Activated CD8-positive, alpha-beta memory T cell treated with anti-CD3 and anti-CD28 coated beads for 36 hours (primary cell): Measurements from ENCODE around the gene P2RX6. TPM values are rescaled to one million over a fixed set of nuclear protein-coding genes. Genes with fewer than 3 reads are reported as not detected.

ENCODE experiments used
- CTCF ChIA-PET: fragments of 350-600 bp; sonication (Branson Sonifier 250); formaldehyde crosslinking; loops from one replicate; lab custom pipeline; 2021; ENCODE audit warnings: antibody characterized with exemption; lab: Charles Lee
- POLR2A ChIA-PET: fragments of 350-600 bp; sonication (Branson Sonifier 250); formaldehyde crosslinking; loops from one replicate; lab custom pipeline; 2021; ENCODE audit warnings: antibody characterized with exemption; lab: Charles Lee
- total RNA-seq, 2 experiments: library from RNA; stranded (reverse); gene quantifications; one replicate each; pipeline ENCODE4 v1.2.3, GENCODE V29; 2021

Gene P2RX6
- total RNA-seq, 2 experiments from 2014 or later = 0.38 to 0.40 TPM

- POLR2A ChIA-PET = no interaction called here
- CTCF ChIA-PET = interaction anchor here (1.1 kb wide), 1 partner anchor 17 kb away, joined by 3 read pairs; no protein-coding TSS in a partner anchor
Measured at GRCh38 chr22:20977516-20978170, 37.3 kb upstream of the P2RX6 start.

GRCh38 chr22:20978419-20978818 is 36.5 kb upstream of the P2RX6 start:
- POLR2A ChIA-PET = no interaction called here

DNA sequence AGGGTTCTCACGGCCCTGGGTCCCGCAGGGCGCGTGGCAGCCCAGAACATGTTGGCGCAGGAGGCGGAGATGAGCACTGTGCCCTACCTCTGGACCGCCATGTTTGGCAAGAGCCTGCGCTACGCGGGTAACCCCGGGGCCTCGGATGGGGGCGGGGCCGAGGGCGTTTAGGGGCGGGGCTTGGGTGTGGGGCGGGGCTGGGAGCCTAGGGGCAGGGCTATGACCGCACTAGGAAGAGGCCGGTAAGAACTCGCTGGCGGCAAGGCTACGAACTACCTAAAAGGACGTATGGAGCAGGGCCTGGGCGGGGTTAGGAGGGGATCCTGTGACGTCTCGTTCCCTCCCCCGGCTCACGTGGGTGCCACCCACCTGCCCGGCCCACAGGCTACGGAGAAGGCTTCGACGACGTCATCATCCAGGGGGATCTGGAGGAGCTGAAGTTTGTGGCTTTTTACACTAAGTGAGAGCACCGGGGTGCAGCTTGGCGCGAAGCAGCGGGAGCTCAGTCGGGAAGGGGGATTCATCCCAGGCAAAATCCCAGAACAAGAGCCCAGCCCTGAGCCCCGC is 35.6 kb upstream of the P2RX6 start:
- POLR2A ChIA-PET = interaction anchor here (1.3 kb wide), 1 partner anchor 23 kb away, joined by 3 read pairs; no protein-coding TSS in a partner anchor
- CTCF ChIA-PET = no interaction called here

More at GRCh38 chr22:20978419-20978818, 36.5 kb upstream of the P2RX6 start:
- CTCF ChIA-PET = interaction anchor here (1.1 kb wide), 1 partner anchor 18 kb away, joined by 3 read pairs; no protein-coding TSS in a partner anchor

DNA sequence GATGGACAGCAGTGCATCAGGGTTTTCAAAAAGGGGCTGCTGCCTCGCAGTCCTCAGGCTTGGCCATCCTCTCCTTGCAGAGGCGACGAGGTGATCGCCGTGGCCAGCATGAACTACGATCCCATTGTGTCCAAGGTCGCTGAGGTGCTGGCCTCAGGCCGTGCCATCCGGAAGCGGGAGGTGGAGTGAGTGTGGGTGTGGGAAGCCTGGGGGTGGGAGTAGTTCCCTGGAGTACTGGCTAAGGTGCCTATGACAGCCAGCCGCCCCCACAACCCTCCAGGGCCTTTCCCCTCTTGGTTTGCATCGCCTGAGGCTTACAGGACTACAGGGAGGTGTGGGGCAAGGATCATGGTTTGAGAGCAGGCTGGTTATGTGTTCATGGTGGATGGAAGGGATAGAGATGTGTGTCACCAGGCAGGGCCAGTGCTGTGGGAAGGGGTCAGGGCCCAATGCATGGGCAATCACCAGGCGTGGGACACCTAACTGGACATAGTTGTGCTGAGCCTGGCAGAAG is 35.0 kb upstream of the P2RX6 start:
- ChIA-PET POLR2A (interaction anchor here (1.3 kb wide), 1 partner anchor 23 kb away, joined by 3 read pairs; no protein-coding TSS in a partner anchor), CTCF (no interaction called here)

DNA sequence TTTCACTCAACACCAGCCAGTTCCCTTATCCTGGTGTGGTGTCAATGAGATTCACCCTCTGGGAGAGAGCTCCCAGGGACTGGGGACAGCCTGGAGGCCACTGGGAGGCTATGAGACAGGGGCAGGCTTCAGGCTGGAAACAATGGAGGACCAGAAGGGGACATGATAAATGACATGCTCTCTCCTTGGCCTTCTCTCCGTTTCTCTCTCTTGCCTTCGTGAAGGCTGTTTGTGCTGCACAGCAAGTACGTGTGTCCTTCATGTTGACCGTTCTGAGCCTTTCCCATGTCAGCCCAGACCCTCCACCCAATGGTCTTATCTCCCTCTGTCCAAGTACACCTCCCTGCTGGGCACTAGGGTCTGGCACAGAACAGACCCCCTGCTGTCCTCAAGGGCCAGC is 34.4 kb upstream of the P2RX6 start:
- ChIA-PET CTCF (interaction anchor here (1.4 kb wide), 1 partner anchor 22 kb away, joined by 3 read pairs; no protein-coding TSS in a partner anchor), POLR2A (interaction anchor here (0.6 to 2.9 kb wide), 3 partner anchors 19 to 254 kb away, joined by 3 to 23 read pairs (median 3); no protein-coding TSS in a partner anchor)

DNA sequence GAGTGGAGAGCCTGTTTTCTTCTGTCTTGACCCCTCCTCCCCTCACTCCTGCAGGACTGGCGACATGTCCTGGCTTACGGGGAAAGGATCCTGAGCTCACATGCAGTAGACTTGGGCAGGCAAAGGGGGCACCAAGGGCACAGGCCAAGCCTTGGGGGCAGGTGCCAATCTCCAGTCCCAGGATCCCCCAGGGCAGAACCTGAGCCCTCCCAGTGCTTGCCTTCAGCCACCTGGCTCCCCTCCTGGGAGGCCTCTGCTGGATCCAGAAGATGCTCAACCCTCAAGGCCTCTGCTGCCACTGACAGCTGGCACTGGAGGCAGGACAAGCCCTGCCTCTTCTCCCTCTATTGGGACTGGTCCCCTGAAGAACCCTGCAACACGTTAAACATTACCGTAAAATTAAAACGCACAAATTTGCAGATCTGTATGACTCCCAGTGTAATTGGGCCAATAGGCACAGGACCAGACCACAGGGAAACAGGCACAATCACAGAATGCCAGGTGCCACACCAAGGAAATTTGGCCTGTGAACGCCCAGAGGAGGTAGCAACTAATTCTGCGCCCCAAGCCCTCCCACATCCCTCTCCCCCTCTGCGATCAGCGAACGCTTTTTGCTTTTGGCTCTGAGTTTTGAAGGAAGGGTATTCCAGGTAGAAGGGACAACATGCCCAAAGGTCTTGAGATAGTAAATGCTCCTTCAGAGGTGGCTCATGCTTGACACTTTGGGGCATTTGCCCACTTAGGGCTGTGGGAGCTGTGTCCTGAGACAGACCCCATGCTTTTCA is 33.8 kb upstream of the P2RX6 start:
- POLR2A ChIA-PET = interaction anchor here (0.6 to 2.9 kb wide), 4 partner anchors 18 to 255 kb away, joined by 3 to 23 read pairs (median 12); partner anchors contain the start of gene THAP7

DNA sequence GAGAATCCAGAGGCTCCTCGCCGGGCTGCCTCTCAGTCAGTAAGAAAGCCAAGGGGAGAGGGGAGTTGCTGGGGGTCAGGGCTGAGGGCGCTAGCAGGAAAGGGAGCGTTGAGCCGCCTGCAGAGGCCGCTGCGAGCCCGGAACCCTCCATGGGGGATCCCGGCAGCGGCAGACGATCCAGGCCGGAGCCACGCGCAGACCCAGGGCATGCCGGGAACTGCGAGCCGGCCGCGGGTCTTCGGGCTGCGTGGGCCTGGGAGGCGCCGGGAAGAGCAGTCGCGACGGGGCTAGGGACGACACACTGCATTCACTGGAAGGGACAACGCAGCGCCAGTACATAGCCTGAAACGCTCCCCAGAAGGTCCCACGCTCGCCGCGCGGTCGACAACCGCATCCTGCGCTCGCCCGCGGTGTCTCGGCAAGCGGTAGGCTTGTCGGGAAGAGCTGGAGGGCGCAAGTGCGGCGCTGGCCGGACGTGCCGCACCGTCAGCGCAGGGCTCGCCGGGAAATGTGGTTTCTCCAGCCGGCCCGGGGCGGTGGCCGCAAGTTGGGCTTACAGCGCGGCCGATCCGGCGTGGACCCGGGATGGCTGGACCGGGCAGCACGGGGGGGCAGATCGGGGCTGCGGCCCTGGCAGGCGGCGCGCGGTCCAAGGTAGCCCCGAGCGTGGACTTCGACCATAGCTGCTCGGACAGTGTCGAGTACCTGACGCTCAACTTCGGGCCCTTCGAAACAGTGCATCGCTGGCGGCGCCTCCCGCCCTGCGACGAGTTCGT is 33.0 kb upstream of the P2RX6 start, which contains the start of gene LZTR1:
LZTR1 (plus strand) TSS at position 511 of the 776 bp plus-strand sequence; CDS start at position 586, 75 bp downstream.
- ChIA-PET POLR2A (interaction anchor here (0.6 to 2.9 kb wide), 6 partner anchors 10 to 122 kb away, joined by 3 to 23 read pairs (median 4); partner anchors contain the start of genes CRKL and THAP7), CTCF (interaction anchor here (1.1 to 1.4 kb wide), 4 partner anchors 14 to 120 kb away, joined by 3 read pairs; no protein-coding TSS in a partner anchor)

More for the DNA sequence above, 33.8 kb upstream of the P2RX6 start:
- CTCF ChIA-PET = interaction anchor here (1.1 to 1.4 kb wide), 3 partner anchors 15 to 121 kb away, joined by 3 read pairs; no protein-coding TSS in a partner anchor

DNA sequence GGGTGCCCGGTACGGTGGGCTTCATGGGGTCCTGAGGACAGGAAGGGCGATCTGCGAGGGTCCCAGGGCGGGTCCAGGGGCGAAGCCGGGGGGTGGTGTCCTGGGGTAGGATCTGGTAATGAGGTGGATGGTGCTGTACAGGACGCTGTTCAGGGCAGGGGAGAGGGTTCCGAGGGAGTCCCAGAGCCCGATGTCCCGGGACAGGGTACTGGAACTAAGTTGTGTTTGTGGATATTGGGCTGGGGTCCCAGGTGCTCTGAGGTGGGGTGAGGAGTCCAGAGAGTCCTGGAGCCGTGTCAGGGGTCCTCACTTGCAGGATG is 32.4 kb upstream of the P2RX6 start:
- ChIA-PET CTCF (interaction anchor here (1.1 to 1.2 kb wide), 2 partner anchors 17 to 119 kb away, joined by 3 read pairs; no protein-coding TSS in a partner anchor), POLR2A (interaction anchor here (0.6 to 2.9 kb wide), 6 partner anchors 10 to 123 kb away, joined by 3 to 23 read pairs (median 4); partner anchors contain the start of genes CRKL and THAP7)

GRCh38 chr22:20983081-20983771 is 31.7 kb upstream of the P2RX6 start:
- POLR2A ChIA-PET = interaction anchor here (1.4 to 2.9 kb wide), 3 partner anchors 11 to 20 kb away, joined by 4 to 23 read pairs (median 21); partner anchors contain the start of gene THAP7
- CTCF ChIA-PET = no interaction called here

- POLR2A ChIA-PET = no interaction called here
- CTCF ChIA-PET = interaction anchor here (0.6 kb wide), 1 partner anchor 182 kb away, joined by 3 read pairs; no protein-coding TSS in a partner anchor
Measured at GRCh38 chr22:20985720-20986119, 29.2 kb upstream of the P2RX6 start.

GRCh38 chr22:20986365-20986764 is 28.6 kb upstream of the P2RX6 start:
- ChIA-PET CTCF (interaction anchor here (0.6 kb wide), 1 partner anchor 182 kb away, joined by 3 read pairs; no protein-coding TSS in a partner anchor), POLR2A (no interaction called here)

- CTCF ChIA-PET = no interaction called here
Measured at GRCh38 chr22:20987375-20987774, 27.6 kb upstream of the P2RX6 start.

DNA sequence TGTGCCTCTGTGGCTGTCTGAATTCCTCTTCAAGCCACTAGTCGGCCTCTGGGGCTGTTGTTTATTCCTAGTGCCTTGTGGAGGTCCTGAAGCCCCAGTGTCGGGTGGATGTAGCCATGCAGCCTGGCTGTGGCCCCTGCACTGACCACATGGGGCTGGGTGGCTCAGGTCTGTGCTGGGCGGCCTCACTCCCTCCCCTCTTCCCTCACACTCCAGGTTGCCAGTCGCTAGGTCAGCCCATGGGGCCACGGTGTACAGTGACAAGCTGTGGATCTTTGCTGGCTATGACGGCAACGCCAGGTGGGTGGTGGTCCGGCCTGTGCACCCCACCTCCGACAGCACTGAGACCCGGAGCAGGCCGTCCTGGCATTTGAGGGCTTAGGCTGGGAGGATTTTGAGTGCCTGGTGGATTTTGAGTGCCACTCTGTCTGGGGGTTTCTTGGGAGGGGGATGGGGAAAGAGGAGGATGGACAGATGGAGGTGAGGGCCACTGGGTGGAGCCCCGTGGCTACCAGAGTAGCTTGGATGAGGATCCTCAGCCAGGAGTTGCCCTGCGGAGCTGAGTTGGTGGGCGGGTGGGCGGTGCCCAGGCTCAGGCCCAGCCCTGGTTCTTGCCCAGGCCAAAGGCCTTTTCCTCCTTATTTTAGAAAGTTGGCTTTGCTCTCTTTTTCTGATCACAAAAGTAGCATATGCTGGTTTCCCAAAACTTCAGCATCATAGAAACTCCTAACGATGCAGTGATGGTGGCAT is 26.2 kb upstream of the P2RX6 start:
- ChIA-PET POLR2A (no interaction called here), CTCF (interaction anchor here (1.0 kb wide), 1 partner anchor 129 kb away, joined by 6 read pairs; the partner anchor contains the start of gene SNAP29)

More at GRCh38 chr22:20987375-20987774, 27.6 kb upstream of the P2RX6 start:
- POLR2A ChIA-PET = interaction anchor here (0.6 kb wide), 1 partner anchor 17 kb away, joined by 3 read pairs; no protein-coding TSS in a partner anchor

- CTCF ChIA-PET = interaction anchor here (1.0 kb wide), 1 partner anchor 130 kb away, joined by 6 read pairs; the partner anchor contains the start of gene SNAP29
Measured at GRCh38 chr22:20989323-20990138, 25.4 kb upstream of the P2RX6 start.

More at GRCh38 chr22:20989323-20990138, 25.4 kb upstream of the P2RX6 start:
- POLR2A ChIA-PET = interaction anchor here (1.3 kb wide), 1 partner anchor 10 kb away, joined by 11 read pairs; no protein-coding TSS in a partner anchor
